Activated T-helper 2 cell treated with anti-CD3 and anti-CD28 coated beads, Interferon-gamma antibody, Interleukin-2, Interleukin-4, amounts not matched to agents 10 μg/mL and 5 μg/mL and 100 μg/mL, durations not matched to agents 14 hours and 24 hours and 36 hours (primary cell): Measurements from ENCODE around the gene DENND5B. TPM values are rescaled to one million over a fixed set of nuclear protein-coding genes. Genes with fewer than 3 reads are reported as not detected.

ENCODE experiments used
- total RNA-seq: library from RNA; stranded (reverse); gene quantifications from 2 replicates; pipeline ENCODE4 v1.2.3, GENCODE V29; 2022

DENND5B gene
- total RNA-seq, 1 donor from 2014 or later, result 1.2 TPM

Other genes with a start within 250 kb of the DENND5B start
- gene ETFBKMT, start 68.6 kb upstream of the DENND5B start, total RNA-seq, result 0.37 and 0.39 TPM in 2 replicates
- 1.8 and 2.8 TPM in 2 replicates for gene AMN1, start 137.9 kb upstream of the DENND5B start, total RNA-seq